Hematopoietic multipotent progenitor cell treated with erythropoietin and hydrocortisone succinate and interleukin-3 and kit ligand, for 17 days (in vitro differentiated cells): Measurements from ENCODE around the gene APOL4.
"Not testable (repeated sequence)": the region's sequence is repeated elsewhere in the genome, so short reads cannot be mapped to it uniquely, and the experiment has no call there.

ENCODE experiments used
- DNase-seq: peaks from one replicate; pipeline ENCODE4 v3.0.0-alpha.2; 2015; ENCODE audit warnings: low spot score

APOL4 gene

GRCh38 chr22:36232715-36233401, 31.2 kb upstream of the APOL4 start:
- no peak for DNase-seq

DNA sequence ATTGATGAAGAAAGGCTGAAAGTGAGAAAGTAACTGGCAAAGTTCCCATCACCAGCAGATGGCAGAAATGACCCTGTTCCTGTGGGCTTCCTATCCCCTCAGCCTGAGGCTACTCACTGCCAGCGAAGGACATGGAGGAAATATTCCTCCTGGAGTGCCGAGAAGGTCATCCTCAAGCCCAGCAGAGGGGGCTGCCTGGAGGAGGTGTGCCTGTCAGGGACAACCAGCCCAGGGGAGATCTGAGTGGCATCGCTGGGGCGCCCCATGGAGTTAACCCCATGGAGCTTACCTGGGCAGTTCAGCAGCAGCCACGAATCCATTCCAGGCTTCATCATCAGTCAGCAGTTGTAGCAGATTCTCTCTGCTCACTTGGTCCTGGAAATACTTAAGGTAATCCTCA, 29.4 kb upstream of the APOL4 start:
- not testable (repeated sequence) for DNase-seq

GRCh38 chr22:36229649-36230048, 28.0 kb upstream of the APOL4 start:
- not testable (repeated sequence) for DNase-seq

DNA sequence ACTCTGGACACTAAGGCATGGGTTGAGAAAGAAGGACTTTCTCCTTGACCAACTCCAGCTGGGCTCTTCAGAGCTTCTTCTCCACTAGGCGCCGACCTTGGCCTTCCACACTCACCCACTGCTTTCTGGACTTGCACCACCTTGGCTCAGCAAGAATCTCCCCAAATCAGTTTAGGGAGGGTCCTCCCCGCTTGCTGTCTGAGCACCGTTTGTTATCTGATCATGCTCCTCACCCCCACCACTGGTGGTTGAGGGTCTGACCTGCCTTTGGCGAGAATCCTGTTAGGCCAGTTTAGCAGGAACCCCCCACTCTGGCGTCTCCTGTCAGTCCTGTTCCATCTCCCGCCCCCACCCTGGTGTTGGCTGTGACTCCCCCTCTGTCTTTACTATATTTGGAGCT, 27.3 kb upstream of the APOL4 start:
- no peak for DNase-seq

GRCh38 chr22:36228369-36228768, 26.8 kb upstream of the APOL4 start:
- not testable (repeated sequence) for DNase-seq

DNA sequence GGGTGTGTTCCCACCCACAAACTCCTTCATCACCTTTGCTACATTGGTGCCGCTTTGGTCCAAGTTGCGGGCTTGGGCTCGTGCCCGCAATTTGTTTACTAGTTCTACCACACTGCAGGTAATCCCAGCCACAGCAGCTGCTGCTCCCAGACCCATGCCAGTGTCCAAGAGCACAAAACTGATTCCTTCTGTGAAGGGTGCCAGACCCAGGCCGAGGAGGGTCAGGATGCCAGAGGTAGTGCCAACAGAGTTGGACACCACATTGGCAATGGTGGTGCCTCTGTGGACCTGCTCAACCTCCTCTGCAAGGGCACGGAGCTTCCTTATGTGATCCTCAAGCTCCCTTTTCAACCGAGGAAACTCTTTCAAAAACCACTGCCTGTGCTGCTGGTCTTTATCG, 26.2 kb upstream of the APOL4 start:
- no peak for DNase-seq

DNA sequence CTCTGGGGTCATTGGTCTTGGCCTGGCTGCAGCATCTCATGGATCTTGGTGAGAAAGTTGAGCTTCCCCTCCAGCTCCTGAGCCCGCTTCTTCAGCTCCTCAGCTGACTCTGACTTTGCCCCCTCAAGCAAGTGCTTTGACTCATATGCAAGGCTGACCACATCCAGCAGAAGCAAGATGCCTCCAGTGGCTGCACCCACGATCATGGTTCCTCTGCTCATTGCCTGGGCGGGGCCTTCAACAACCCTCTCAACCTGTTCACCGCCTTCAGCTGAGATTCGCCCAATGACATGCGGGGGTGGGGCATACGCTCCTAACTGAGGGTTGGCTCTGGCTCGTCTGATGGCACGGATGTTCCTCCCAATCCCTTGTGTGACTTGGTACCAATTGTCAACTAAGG, 25.8 kb upstream of the APOL4 start:
- no peak for DNase-seq

- DNase-seq, result no peak
Measured at GRCh38 chr22:36226189-36226588, 24.6 kb upstream of the APOL4 start.

DNA sequence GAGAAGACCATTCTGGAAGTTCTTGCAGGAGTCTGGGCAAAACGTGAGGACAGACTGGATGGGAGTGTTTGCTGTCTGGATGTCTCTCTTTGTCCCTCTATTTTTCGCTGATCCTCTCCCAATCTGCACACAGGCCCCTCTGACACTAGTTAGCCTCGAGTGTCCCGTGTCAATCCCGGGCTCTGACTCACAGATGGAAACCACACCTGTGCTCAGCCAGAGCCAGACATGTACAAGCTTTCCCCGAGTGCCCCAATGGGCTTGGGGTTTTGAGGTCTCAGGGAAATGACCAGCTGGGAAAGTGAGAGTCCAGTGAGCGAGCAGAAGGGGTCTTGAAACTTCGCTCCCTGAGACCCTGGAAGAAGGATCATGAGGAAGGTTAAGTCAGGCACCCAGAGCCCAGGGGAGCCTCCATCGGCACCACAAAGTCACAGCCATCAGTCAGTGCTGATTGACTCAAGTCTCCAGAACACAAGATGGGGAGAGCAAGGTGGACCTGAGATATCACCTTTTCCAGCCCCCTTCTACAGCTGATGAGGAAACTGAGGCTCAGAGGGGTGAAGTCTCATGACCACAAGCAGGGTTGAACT, 23.8 kb upstream of the APOL4 start:
- no peak for DNase-seq

GRCh38 chr22:36224245-36224644, 22.6 kb upstream of the APOL4 start:
- no peak for DNase-seq

- no peak for DNase-seq
Measured at GRCh38 chr22:36223504-36223903, 21.9 kb upstream of the APOL4 start.

- DNase-seq, result no peak
Measured at GRCh38 chr22:36222887-36223450, 21.4 kb upstream of the APOL4 start.

GRCh38 chr22:36221799-36222751, 20.5 kb upstream of the APOL4 start:
- peak; percentile 66 for DNase-seq

GRCh38 chr22:36220451-36220921, 18.9 kb upstream of the APOL4 start:
- DNase-seq, result peak; percentile 40

DNA sequence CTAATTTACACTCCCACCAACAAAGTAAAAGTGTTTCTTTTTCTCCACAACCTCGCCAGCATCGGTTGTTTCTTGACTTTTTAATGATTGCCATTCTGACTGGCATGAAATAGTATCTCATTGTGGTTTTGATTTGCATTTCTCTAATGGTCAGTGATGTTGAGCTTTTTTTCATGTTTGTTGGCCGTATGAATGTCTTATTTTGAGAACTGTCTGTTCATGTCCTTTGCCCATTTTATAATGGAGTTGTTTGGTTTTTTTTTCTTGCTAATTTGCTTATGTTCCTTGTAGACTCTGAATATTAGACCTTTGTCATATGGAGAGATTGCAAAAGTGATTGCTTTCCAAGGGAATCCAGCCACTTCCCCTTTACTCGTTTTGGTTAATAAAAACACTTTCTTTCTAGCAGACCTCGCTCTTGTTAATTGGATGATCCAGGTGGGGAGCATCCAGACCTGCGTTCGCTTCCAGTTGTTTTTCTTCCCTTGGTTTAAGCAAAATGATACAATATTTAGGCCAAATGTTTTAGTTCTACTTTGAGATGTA, 17.1 kb upstream of the APOL4 start:
- no peak for DNase-seq

DNA sequence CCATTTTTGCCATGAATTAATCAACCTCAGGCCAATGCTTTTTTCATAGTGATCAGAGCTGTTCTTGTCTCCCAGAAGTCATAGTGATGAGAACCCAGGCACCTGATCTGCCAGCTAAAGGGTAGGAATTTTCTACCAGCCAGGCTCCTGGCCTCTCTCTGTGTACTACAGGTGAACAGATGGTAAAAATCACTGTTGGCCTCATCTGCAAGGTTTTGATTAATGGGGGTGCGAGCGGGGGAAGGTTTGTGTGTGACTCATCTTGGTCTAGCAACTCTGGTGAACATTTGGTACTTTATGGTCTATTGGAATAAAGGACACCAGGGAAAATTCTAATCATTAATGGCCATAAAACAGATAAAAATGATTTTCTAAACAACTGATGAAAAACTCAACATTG, 14.4 kb upstream of the APOL4 start:
- DNase-seq, result no peak

- no peak for DNase-seq
Measured at GRCh38 chr22:36213586-36213985, 12.0 kb upstream of the APOL4 start.

- DNase-seq, result no peak
Measured at GRCh38 chr22:36212901-36213300, 11.3 kb upstream of the APOL4 start.

GRCh38 chr22:36211237-36211861, 9.7 kb upstream of the APOL4 start:
- DNase-seq, result no peak

GRCh38 chr22:36210224-36210623, 8.6 kb upstream of the APOL4 start:
- DNase-seq, result no peak

- DNase-seq, result not testable (repeated sequence)
Measured at GRCh38 chr22:36209488-36209908, 7.9 kb upstream of the APOL4 start.

DNA sequence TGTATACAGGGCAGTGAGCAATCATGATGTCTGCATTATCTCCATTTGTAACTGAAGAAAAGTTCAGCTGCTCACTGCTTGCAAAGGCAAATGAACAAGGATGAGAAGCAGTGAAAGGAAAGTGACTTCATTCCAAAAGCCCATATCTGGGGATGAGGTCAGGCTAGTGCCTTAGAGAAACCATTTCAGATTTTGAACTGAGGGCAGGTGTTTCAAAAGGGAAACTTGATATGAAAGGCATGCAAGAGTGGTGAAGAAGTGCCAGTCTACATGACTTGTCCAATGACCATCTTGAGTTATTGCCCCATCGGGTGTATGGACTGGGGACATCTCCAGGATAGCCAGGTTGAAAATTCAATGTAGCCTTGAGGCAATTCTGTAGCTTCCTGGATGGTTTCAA, 7.3 kb upstream of the APOL4 start:
- no peak for DNase-seq
